ENCODE measurements around the gene AHNAK.

GRCh38 chr11:62418136-62418535 lies 128.5 kb downstream of the AHNAK start:
- TF ChIP-seq CTCF (IDR thresholded peaks at IDR 0.05; ENCODE audit: low read length) (no peak), EZH2 (IDR thresholded peaks at IDR 0.05; ENCODE audit: borderline replicate concordance, low read length) (no peak)
